GF-D8 (cell line): ENCODE results near the gene RASSF6.
"Not testable (repeated sequence)": the region's sequence is repeated elsewhere in the genome, so short reads cannot be mapped to it uniquely, and the experiment has no call there.

Source experiments
- DNase-seq: peaks from one replicate; lab custom pipeline; 2025; lab: John Stamatoyannopoulos, UW

The RASSF6 gene

DNA sequence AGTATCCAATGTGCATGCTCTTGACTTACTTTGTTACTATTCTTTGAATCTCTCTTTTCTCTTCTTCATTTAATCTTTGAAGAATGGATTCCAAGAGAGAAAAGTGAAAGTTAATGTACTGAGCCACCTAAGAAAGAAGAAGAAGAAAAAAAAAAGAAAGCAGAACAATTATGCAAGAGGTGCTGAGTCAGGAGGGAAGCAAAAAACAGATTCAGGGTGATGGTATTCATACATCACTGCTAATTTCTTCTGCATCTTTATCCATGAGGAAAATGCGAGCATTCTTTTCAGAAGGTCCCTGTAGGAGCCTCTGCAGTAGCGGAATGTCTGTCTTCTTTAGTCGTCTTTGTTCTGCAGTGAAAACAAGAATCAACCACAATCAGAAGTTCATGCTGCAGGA lies 43.9 kb downstream of the RASSF6 start:
- DNase-seq = no peak

DNA sequence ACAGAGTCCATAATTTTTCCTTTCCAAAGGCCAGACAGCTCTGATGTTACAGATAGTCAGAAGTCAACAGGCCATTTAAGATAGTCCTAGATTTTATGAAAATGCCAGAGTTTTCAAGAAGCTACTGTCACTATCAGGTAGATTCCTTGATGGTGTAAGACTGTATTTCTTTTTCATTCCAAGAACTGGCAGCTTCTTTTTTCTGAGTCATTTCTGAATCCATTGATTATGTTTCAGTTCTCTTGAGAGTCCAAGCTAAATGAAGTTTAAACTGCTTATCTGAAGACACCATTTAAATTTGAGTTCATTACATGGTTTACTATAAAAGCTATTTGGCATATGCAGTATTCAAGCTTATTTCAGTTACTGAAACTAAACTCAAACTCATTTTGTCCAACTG lies 44.6 kb downstream of the RASSF6 start:
- no peak for DNase-seq

DNA sequence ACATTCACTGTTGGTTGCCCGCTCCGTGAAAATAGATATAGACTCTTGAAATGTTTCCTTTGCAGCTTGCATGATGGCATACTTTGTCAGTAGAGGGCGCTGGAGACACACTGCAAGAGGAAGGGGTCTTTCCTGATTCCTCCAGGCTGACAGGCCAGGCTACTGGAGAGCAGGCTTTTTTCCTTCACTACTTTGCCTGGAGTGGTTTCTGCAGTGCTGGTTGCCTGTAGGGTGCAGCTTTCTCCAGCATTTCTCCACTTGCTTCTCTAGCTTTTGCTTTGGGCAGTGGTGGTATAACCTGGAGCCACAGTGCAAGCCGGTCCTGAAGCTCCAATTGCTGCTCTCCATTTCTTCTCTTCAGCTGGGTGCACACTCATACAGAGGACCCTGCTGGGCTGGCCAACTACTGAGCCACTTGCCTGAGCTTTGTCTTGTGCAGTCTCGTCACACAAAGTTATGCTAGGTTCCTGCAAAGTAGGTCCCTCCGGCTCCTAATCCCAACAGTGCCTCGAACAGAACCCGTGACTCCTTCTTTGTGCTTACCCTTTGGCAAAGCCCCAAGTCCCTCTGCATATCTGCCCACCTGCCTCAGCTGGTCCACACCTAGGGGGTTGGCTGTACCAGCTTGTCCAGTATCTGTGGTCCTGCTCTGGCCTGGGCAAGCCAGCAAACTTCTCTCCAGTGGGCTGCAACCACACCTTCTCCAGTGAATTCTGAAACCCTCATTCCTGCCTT lies 46.3 kb downstream of the RASSF6 start:
- no peak for DNase-seq

DNA sequence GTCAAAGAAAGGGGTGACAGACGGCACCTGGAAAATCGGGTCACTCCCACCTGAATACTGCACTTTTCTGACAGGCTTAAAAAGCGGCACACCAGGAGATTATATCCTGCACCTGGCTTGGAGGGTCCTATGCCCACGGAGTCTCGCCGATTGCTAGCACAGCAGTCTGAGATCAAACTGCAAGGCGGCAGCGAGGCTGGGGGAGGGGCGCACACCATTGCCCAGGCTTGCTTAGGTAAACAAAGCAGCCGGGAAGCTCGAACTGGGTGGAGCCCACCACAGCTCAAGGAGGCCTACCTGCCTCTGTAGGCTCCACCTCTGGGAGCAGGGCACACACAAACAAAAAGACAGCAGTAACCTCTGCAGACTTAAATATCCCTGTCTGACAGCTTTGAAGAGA lies 69.4 kb downstream of the RASSF6 start:
- DNase-seq = not testable (repeated sequence)

DNA sequence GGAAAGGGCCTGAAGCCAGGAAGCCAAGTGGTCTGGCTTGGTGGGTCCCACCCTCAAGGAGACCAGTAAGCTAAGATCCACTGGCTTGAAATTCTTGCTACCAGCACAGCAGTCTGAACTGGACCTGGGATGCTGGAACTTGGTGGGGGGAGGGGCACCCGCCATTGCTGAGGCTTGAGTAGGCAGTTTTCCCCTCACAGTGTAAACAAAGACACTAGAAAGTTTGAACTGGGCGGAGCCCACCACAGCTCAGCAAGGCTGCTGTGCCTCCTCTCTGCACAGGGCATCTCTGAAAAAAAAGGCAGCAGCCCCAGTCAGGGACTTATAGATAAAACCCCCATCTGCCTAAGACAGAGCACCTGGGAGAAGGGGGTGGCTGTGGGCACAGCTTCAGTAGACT lies 75.6 kb downstream of the RASSF6 start:
- no peak for DNase-seq

DNA sequence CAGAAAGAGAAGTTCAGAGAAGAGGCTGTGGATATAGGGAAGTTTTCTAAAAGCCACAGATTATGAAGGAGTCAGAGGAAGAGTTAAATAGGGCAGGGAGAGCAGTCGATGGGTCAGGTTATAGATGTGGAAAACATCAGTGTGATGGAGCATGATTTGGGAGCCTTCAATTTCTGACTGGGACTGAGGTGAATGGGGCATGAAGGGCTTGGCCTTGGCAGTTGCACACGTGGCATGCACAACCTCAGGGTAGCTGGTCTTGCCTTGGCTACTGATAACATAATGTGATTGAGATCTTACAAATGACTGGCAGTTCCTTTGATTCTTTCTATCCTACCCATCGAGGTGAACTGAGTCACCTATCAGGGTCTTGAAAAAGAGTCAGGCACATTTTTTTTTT lies 79.0 kb downstream of the RASSF6 start:
- DNase-seq = no peak

DNA sequence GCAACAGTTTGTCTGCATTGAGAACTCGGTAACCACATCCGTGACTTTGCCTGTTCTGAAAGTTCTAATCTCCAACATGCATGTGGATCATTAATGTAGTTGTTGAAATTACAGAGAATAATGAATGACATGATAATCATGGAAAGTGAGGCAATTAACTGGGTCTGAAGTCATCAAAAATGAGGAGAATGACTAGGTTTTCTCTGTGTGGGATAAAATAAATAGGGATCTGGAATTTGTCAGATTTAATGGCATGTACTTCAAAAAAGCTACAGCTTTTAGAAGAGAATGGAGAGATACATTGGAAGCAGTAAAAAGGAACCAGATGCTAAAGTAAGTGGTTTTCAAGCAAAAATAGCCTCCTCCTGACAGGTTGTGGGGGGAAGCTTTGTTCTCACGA lies 79.4 kb downstream of the RASSF6 start:
- no peak for DNase-seq

DNA sequence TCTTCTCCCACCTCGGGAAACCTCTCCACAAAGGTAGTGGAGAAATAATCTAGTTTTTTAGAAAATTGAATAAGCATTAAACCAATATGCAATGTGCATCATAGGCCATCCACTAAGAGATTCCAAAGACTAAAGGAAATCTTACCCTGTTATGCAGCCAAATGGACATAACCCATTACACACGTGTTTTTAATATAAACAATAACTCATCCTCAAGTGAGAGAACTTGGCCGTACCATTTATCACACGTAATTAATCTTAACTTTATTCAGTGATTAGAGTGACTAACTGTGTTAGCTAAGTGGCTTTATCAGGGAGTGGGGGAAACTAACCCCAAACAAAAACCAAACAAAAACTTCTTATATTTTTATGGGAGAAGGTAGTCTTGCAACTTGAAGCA lies 80.8 kb downstream of the RASSF6 start:
- no peak for DNase-seq

DNA sequence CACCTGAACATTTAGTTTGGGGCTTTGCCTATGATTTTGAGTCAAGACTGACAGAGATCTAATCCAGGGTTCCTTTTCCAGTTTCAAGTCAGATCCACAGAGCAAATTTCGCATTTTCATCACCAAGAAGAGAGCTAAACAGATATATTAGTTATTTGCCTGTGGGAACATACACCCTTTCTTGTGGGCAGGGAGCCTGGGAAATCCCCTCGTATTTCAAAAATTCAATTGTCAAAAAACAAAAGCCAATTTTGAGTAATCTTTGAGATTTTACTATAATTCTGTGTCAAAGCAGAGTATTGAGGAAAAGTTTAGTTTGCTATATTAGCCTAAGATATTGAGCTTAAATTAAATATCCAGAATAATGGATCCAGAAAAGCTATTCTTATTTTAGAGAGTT lies 82.1 kb downstream of the RASSF6 start:
- DNase-seq = no peak

DNA sequence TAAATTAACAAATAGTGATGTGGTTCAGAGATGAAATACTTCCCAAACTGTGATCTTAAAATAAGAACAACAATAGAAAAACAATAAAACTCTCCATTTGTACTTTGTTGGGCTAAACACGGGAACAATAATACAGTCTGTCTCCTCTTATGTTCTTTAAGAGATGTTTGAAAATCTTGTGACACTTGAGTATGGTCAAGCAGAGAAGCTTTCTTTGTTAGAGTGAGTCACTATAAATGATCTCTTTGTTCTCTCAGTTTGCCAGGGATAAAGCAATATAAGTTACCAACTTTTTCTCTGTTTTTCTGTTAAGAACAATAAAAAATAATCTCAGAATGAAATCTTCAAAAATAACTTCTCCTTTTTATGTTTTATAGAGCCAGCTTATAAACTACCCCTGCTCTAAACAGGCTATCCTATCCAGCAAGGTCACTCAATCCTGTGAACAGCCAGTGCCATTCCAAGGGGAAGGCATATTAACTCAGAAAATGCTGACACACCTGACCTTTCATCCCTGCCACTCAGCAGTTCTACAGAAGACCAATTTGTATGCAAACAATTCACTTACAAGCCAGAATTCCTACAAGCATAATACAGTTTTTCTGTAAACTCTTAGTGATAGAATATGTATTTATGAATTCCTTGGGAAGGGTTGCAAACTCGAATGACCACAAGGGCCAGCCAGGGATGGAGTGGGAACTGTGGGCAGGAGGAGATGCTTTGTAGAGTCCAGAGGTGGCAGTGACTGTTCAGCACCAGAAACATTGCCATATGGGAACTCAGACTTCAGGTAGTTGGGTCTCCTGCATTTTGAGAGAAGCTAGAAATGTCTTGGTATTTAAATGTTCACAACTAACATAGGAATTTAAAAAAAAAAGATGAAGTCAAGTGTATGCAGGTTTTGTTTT lies 86.5 kb downstream of the RASSF6 start:
- no peak for DNase-seq

DNA sequence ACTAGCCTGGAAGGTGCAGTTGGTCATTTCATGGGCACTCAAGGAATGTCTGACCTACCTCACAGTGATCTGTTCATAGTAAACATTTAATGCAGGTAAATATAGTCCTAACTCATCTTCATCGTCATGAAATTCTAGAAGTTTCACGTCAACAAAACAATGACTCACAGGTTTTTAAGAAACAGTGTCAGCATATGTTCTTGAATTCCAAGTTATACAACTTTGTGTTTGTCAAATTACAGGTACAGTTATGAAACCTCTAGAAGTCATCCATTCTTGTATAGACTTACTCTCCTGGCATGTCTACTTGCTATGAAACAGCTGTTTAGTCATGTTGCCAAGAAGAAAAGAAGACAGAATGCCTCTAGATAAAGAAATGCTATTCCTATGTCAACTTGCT lies 92.1 kb downstream of the RASSF6 start:
- DNase-seq = no peak

DNA sequence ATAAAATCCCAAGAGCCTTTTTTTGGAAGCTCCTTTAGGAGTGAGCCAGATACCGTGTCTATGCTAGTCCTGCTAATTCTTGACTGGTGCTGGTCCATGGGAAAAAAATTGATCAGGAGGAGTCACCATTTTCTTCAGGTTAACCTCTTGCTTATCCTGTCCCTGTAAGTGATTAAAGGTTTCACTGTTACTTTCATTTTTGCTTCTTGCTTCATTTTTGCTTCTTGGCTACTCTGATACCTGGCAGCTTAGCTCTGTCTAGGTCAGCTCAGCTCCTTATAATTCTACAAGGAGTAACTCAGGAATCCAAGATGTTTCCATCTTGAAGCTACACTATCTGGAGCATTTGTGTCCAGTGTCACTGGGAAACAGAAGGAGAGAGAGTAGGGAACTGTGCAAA lies 93.0 kb downstream of the RASSF6 start:
- no peak for DNase-seq

DNA sequence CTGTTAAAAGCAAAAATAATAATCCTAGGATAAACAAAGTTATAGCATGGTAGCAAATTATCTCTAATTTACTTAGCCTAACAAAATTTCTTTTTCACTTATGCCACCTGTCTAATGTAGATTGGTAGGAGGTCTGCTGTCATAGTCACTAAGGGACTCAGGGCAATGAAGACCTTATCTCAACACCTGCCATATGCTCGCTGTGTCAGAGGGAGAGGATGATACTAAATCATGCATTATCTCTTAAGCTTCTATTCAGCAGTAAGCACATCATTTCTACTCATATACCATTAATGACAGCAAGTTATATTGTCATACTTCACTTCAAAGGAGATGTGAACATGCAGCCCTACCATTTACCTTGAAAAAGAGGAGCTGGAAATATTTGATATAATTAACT lies 94.6 kb downstream of the RASSF6 start:
- no peak for DNase-seq

DNA sequence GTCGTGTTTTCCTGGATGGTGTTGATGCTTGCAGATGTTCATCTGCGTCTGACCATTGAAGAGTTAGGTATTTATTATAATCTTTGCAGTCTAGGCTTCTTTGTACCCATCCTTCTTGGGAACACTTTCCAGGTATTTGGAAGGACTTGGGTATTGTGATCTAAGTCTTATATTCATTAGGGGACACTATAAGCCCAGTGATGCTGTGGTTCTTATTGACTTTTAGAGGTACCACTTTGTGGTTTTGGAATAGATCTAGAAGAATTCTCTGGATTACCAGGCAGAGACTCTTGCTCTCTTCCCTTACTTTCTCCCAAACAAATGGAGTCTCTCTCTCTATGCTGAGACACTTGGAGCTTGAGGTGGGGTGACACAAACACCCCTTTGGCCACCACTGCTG lies 97.1 kb downstream of the RASSF6 start:
- DNase-seq = no peak
